ENCODE data around the gene PDE6C.

DNA sequence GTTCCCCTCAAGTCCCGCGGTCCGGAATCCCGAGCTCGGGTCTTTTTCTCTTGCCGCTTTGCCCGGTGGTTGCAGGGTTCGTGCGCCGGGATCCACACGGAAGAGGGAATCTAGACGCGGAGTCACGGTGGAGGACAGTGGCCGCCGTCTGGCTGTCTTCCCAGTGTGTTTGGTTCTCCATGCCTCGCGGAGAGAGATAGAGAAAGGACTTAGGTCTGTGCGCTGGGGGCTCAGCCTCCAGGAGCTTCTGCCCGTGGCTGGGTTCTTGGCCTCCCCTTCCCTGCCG is 44.3 kb upstream of the PDE6C start:
- TF ChIP-seq EZH2 (IDR thresholded peaks at IDR 0.05) = no peak
- TF ChIP-seq POLR2AphosphoS5 (IDR thresholded peaks at IDR 0.05; ENCODE audit: borderline replicate concordance, low read depth, low read length) = no peak

All from SK-N-MC (cell line).